Osteocyte (in vitro differentiated cells): Measurements from ENCODE around the gene RGS8. TPM values are rescaled to one million over a fixed set of nuclear protein-coding genes. Genes with fewer than 3 reads are reported as not detected.

Experiments used
- DNase-seq: peaks from one replicate; pipeline ENCODE4 v3.0.0; 2021; ENCODE audit warnings: mixed read lengths; ENCODE audit not compliant: unreplicated experiment; ENCODE audit errors: extremely low spot score
- H3K27ac Mint-ChIP-seq: one replicate; pipeline ENCODE4 v1.8.0; 2021; ENCODE audit warnings: mild to moderate bottlenecking, mixed read lengths; ENCODE audit not compliant: unreplicated experiment
- H3K27me3 Mint-ChIP-seq: one replicate; pipeline ENCODE4 v1.8.0; 2021; ENCODE audit warnings: mixed read lengths; ENCODE audit not compliant: unreplicated experiment
- H3K36me3 Mint-ChIP-seq: one replicate; pipeline ENCODE4 v1.8.0; 2021; ENCODE audit warnings: mixed read lengths; ENCODE audit not compliant: unreplicated experiment
- H3K4me1 Mint-ChIP-seq: one replicate; pipeline ENCODE4 v1.8.0; 2021; ENCODE audit warnings: mixed read lengths; ENCODE audit not compliant: unreplicated experiment
- H3K4me3 Mint-ChIP-seq: one replicate; pipeline ENCODE4 v1.8.0; 2021; ENCODE audit warnings: mild to moderate bottlenecking, moderate library complexity, mixed read lengths; ENCODE audit not compliant: unreplicated experiment
- H3K9me3 Mint-ChIP-seq: one replicate; pipeline ENCODE4 v1.8.0; 2021; ENCODE audit warnings: mixed read lengths; ENCODE audit not compliant: unreplicated experiment
- CTCF ChIP-seq: fragments of 200-600 bp; sonication (generic); IDR thresholded peaks from 2 replicates; pipeline ENCODE4 v1.5.0; 2021; ENCODE audit warnings: antibody characterized with exemption, mild to moderate bottlenecking, moderate library complexity
- total RNA-seq: library from RNA; stranded (reverse); gene quantifications from 2 replicates; pipeline ENCODE4 v1.2.1, GENCODE V29; 2021

The RGS8 gene
- total RNA-seq, 1 donor from 2014 or later: not detected

DNA sequence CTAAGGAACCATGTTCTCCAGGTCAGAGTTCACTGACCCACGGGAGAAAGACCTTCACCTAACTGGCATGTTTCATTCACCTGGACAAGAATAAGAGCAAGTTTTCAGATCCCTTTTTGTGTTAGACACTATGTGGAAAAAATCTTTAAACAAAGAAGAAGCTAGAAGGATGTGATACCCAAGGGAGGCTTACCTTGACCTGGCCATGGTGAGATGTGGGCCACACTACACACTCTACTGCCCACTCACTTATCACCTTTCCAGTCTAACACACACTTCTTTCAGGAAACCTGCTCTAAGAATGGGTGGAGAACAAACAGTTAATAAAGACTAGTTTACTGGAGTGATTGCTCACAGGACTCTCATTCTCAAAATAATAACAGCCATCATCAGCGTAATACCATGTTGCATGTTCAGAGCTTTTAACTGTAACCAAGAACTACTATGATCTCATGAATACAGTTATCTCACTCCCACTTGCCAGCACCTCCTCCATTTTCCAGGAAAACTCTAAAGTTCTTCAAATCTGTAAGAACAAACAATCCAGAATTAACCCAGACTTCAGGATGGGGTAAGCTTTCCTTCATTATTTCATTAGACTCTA is 1.4 kb downstream of the RGS8 start:
- peaks cover 18% of the 10 kb centered on the region for H3K4me1 Mint-ChIP-seq
- H3K27me3 Mint-ChIP-seq: peaks cover 12% of the 10 kb centered on the region
- DNase-seq: no peak
- H3K4me3 Mint-ChIP-seq: no peak overlapping the region
- H3K36me3 Mint-ChIP-seq: no peaks in the 10 kb centered on the region
- no peaks in the 10 kb centered on the region for H3K9me3 Mint-ChIP-seq
- H3K27ac Mint-ChIP-seq: no peak overlapping the region
- no peak for TF ChIP-seq CTCF

DNA sequence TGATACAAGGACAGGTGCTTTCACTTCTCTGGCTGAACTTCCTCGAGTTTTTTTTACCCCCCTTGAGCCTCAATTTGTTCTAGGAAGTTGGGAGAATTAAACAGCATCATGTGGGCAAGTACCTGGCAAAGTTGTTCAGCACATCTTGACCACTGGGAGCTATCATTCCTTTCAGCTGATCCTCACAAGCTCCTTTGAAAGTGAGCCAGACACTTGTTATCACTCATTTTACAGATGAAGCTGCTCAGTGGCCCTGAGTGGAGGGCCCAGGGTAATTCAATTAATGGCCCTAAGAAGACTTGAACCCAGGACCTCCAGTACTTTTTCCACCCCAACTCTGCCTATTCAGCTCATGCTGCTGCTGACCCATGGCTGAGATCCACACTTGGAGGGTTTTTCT is 2.0 kb downstream of the RGS8 start:
- TF ChIP-seq CTCF: no peak
- H3K4me3 Mint-ChIP-seq: no peak overlapping the region
- no peak overlapping the region for H3K27ac Mint-ChIP-seq
- H3K9me3 Mint-ChIP-seq: no peaks in the 10 kb centered on the region
- H3K36me3 Mint-ChIP-seq: no peaks in the 10 kb centered on the region
- H3K27me3 Mint-ChIP-seq: peaks cover 6% of the 10 kb centered on the region
- no peak for DNase-seq
- H3K4me1 Mint-ChIP-seq: peaks cover 18% of the 10 kb centered on the region

DNA sequence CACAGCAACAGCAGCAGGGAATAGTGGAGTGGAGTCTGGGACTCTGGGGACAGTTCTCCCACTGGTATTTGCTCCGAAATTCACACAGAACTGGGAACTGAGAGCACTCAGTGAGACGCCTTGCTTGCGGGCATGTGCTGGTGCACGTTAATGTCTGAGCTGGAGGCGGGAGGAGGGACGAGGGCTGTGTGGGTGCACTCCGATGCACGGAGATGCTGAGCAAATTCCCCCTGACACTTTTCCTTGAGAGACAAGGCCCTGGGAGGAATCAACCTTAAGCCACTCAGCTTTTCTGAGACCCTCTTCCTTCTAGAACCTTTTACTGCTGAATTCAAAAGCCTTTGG is 2.8 kb downstream of the RGS8 start:
- peaks cover 4% of the 10 kb centered on the region for H3K27me3 Mint-ChIP-seq

DNA sequence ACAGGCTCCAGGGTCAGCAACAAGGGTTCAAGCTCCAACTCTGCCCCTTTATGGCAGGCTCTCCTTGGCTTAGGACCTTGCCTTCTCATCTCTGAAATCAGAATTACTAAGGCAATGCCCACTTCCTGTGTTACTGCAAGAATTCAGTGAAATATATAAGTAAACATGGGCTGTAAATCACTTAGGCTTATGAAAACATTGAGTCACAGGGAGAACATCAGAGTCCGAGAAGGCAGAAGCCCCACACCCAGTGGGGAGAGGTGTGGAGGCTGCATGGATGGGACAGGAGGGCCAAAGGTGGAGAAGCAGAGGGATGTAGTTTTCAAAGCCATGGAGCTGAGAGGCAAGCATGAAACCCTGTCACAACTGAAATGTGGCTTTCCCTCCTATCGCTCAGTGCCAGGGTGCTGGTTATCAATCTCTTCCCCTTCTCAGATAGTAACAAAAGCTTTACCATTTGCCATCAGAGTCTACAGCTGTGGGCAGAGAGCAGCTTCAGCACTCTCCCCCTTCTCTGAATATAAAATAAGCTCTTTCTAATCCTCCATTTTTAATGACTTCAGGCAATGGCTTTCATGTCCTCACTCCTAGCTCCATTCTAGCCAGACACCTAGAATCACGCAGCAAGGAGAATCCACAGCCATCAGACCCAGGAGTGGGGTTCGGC is 3.4 kb downstream of the RGS8 start:
- no peak for DNase-seq
- Mint-ChIP-seq H3K27me3 (peaks cover 4% of the 10 kb centered on the region), H3K4me3 (no peak overlapping the region), H3K36me3 (no peaks in the 10 kb centered on the region), H3K27ac (peak overlapping the region; percentile 48), H3K4me1 (peaks cover 18% of the 10 kb centered on the region), H3K9me3 (no peaks in the 10 kb centered on the region)
- TF ChIP-seq CTCF: no peak

More for the DNA sequence above, 2.8 kb downstream of the RGS8 start:
- Mint-ChIP-seq H3K4me1 (peaks cover 18% of the 10 kb centered on the region), H3K9me3 (no peaks in the 10 kb centered on the region), H3K27ac (no peak overlapping the region), H3K36me3 (no peaks in the 10 kb centered on the region), H3K4me3 (no peak overlapping the region)
- TF ChIP-seq CTCF: no peak
- no peak for DNase-seq

GRCh38 chr1:182680408-182680807 is 4.0 kb downstream of the RGS8 start:
- Mint-ChIP-seq H3K9me3 (no peaks in the 10 kb centered on the region), H3K27me3 (peaks cover 4% of the 10 kb centered on the region), H3K27ac (no peak overlapping the region), H3K4me1 (peaks cover 18% of the 10 kb centered on the region), H3K4me3 (no peak overlapping the region), H3K36me3 (no peaks in the 10 kb centered on the region)
- no peak for DNase-seq
- TF ChIP-seq CTCF: no peak
